ENCODE measurements around the gene PKHD1. TPM values are rescaled to one million over a fixed set of nuclear protein-coding genes. Genes with fewer than 3 reads are reported as not detected.

The PKHD1 gene
- total RNA-seq, 1 experiment from 2014 or later = 0.09 TPM

DNA sequence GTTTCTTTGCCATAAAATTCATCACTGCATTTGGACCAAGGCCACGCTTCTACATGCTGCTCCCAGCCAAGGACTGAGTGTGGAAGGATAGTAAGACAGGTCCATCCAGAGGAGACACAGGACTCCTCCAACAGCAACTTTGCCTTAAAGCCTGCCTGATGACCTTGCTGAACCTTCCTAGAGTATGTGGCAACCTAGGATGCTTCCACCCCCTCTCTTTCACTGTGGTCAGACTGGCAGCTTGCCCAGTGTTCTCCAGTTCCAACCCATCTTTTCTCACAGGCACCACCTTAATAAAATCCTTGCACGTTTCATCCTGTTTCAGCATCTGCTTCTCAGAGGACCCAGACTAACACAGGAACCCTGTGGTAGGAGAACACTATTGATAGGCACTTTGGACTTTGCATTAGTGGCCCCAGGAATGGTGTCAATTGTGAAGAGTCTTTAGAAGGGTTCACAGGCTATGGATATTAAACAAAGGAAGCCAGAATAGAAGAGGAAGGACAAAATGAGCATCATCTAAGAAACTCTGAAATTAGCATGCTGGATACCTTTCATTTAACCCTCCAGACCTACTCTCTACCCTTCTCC is 2.4 kb upstream of the PKHD1 start:
- Histone ChIP-seq H3K4me1 (ENCODE audit: insufficient read depth, low read length) (no peaks in the 10 kb centered on the region), H4K20me1 (ENCODE audit: control insufficient read depth, insufficient read depth, insufficient read length) (no peaks in the 10 kb centered on the region), H3K9me3 (ENCODE audit: control insufficient read depth, low read depth, low read length) (no peaks in the 10 kb centered on the region), H2BK120ac (ENCODE audit: low read depth, low read length, poor library complexity, severe bottlenecking) (no peak overlapping the region), H3K18ac (ENCODE audit: insufficient read length, low read depth, low read length) (no peak overlapping the region), H3K4me2 (ENCODE audit: insufficient read depth, insufficient read length, low read length) (no peak overlapping the region), H4K8ac (replicated peaks; ENCODE audit: insufficient read length, low read depth, low read length) (no peak overlapping the region), H3K4ac (ENCODE audit: low read depth, low read length) (no peak overlapping the region), H3K23ac (ENCODE audit: insufficient read length, low read depth, low read length) (no peak overlapping the region), H2AFZ (ENCODE audit: low read length) (no peak overlapping the region), H3K27me3 (ENCODE audit: insufficient read depth, low read length) (no peaks in the 10 kb centered on the region), H2BK5ac (ENCODE audit: insufficient read length, low read length) (no peak overlapping the region), H2BK15ac (ENCODE audit: low read depth, low read length) (no peak overlapping the region), H2BK20ac (ENCODE audit: low read depth, low read length, poor library complexity, severe bottlenecking) (no peak overlapping the region), H2AK5ac (ENCODE audit: insufficient read length, low read length) (no peak overlapping the region), H4K5ac (ENCODE audit: insufficient read length, low read depth, low read length) (no peak overlapping the region), H3T11ph (ENCODE audit: low read length) (no peak overlapping the region), H3K23me2 (ENCODE audit: insufficient read length, low read depth, low read length, poor library complexity, severe bottlenecking) (no peaks in the 10 kb centered on the region), H2BK12ac (ENCODE audit: insufficient read length, low read depth, low read length) (no peak overlapping the region), H3K14ac (ENCODE audit: insufficient read depth, low read length) (no peak overlapping the region), H3K56ac (ENCODE audit: insufficient read length, low read depth, low read length) (no peak overlapping the region), H4K91ac (ENCODE audit: insufficient read length, low read depth, low read length) (no peak overlapping the region), H3K79me2 (ENCODE audit: insufficient read depth, low read length) (no peaks in the 10 kb centered on the region), H3K79me1 (ENCODE audit: insufficient read depth, low read depth, low read length, poor library complexity, severe bottlenecking) (no peaks in the 10 kb centered on the region), H3K9ac (ENCODE audit: extremely low read depth, insufficient read length, low read length) (no peak overlapping the region), H3K27ac (ENCODE audit: insufficient read length, low read depth, low read length) (no peak overlapping the region)
- Mint-ChIP-seq H3K9me3 (peaks cover 3 to 4% of the 10 kb centered on the region in 2 experiments; a peak in 3 of 5 replicates), H3K4me3 (no peak overlapping the region), H3K27me3 (ENCODE audit: low read depth) (no peaks in the 10 kb centered on the region), H3K36me3 (ENCODE audit: insufficient read depth in 1 of 3, low read depth in 3 of 3) (peaks cover 0 to 2% (median 0%) of the 10 kb centered on the region in 3 experiments; a peak in 1 of 7 replicates), H3K27ac (no peak overlapping the region; a peak in 1 of 7 replicates), H3K4me1 (peaks cover 8% of the 10 kb centered on the region in 2 experiments)
- TF ChIP-seq, protein P1, sequence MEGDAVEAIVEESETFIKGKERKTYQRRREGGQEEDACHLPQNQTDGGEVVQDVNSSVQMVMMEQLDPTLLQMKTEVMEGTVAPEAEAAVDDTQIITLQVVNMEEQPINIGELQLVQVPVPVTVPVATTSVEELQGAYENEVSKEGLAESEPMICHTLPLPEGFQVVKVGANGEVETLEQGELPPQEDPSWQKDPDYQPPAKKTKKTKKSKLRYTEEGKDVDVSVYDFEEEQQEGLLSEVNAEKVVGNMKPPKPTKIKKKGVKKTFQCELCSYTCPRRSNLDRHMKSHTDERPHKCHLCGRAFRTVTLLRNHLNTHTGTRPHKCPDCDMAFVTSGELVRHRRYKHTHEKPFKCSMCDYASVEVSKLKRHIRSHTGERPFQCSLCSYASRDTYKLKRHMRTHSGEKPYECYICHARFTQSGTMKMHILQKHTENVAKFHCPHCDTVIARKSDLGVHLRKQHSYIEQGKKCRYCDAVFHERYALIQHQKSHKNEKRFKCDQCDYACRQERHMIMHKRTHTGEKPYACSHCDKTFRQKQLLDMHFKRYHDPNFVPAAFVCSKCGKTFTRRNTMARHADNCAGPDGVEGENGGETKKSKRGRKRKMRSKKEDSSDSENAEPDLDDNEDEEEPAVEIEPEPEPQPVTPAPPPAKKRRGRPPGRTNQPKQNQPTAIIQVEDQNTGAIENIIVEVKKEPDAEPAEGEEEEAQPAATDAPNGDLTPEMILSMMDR (conservative IDR thresholded peaks at IDR 0.05) = no peak
- WGBS (ENCODE audit: extremely low coverage, insufficient read length, low lambda C conversion rate) = no CpG with 5 or more reads among the region's 2 CpGs
- DNase-seq = no peak
